HepG2 (cell line): ENCODE data around the gene PRKCZ. TPM values are rescaled to one million over a fixed set of nuclear protein-coding genes. Genes with fewer than 3 reads are reported as not detected.

Experiments
- ESRRA ChIP-seq: sonication (generic); formaldehyde crosslinking; IDR thresholded peaks from 2 replicates; pipeline ENCODE4 v1.5.1; 2020; ENCODE audit warnings: mild to moderate bottlenecking, low read depth, missing genetic modification reagents
- HMG20A ChIP-seq: IDR thresholded peaks from 2 replicates; pipeline ENCODE4 v1.6.1; 2016; ENCODE audit warnings: borderline replicate concordance
- HNRNPK ChIP-seq: fragments of 200-400 bp; formaldehyde crosslinking; IDR thresholded peaks from 2 replicates; pipeline ENCODE4 v1.6.1; 2018; ENCODE audit warnings: low read length, low read depth, moderate library complexity, mild to moderate bottlenecking; ENCODE audit not compliant: poor library complexity, severe bottlenecking
- HNRNPLL ChIP-seq: fragments of 200-400 bp; formaldehyde crosslinking; IDR thresholded peaks from 2 replicates; pipeline ENCODE4 v1.6.1; 2017; ENCODE audit warnings: mild to moderate bottlenecking, low read depth, low read length; ENCODE audit not compliant: poor library complexity, severe bottlenecking
- IKZF1 ChIP-seq: fragments of 450-650 bp; IDR thresholded peaks from 2 replicates; pipeline ENCODE4 v1.7.1; 2016
- ISX ChIP-seq: sonication (generic); formaldehyde crosslinking; conservative IDR thresholded peaks from 2 replicates; pipeline ENCODE4 v1.5.0; 2020; ENCODE audit warnings: missing genetic modification reagents
- NFE2L2 ChIP-seq: fragments of 150-350 bp; IDR thresholded peaks from 2 replicates; pipeline ENCODE4 v1.6.1; 2014; ENCODE audit warnings: low read length
- NPAS2 ChIP-seq: sonication (generic); formaldehyde crosslinking; IDR thresholded peaks from 2 replicates; pipeline ENCODE4 v1.8.0; 2022; ENCODE audit warnings: mild to moderate bottlenecking, missing genetic modification reagents, borderline replicate concordance
- PPARG ChIP-seq: conservative IDR thresholded peaks from 2 replicates; pipeline ENCODE4 v1.6.1; 2016; ENCODE audit warnings: missing biosample characterization, missing genetic modification reagents
- REPIN1 ChIP-seq: sonication (generic); formaldehyde crosslinking; IDR thresholded peaks from 2 replicates; pipeline ENCODE4 v1.8.0; 2022; ENCODE audit warnings: missing genetic modification reagents, low read depth, mild to moderate bottlenecking, borderline replicate concordance
- ZFY ChIP-seq: sonication (generic); formaldehyde crosslinking; IDR thresholded peaks from 2 replicates; pipeline ENCODE4 v1.4.0; 2020; ENCODE audit warnings: missing genetic modification reagents
- ZMYM3 ChIP-seq: sonication (generic); formaldehyde crosslinking; IDR thresholded peaks from 2 replicates; pipeline ENCODE4 v1.5.1; 2020; ENCODE audit warnings: mild to moderate bottlenecking, missing genetic modification reagents
- ZNF292 ChIP-seq: sonication (generic); formaldehyde crosslinking; IDR thresholded peaks from 2 replicates; pipeline ENCODE4 v1.8.1; 2022; ENCODE audit warnings: mild to moderate bottlenecking, low read depth, missing genetic modification reagents, borderline replicate concordance
- ZNF34 ChIP-seq: sonication (generic); formaldehyde crosslinking; IDR thresholded peaks from 2 replicates; pipeline ENCODE4 v1.4.0; 2020; ENCODE audit warnings: mild to moderate bottlenecking, missing genetic modification reagents, borderline replicate concordance
- ZNF484 ChIP-seq: sonication (generic); formaldehyde crosslinking; IDR thresholded peaks from 2 replicates; pipeline ENCODE4 v1.5.1; 2020; ENCODE audit warnings: mild to moderate bottlenecking, low read depth, missing genetic modification reagents, borderline replicate concordance
- ZNF605 ChIP-seq: sonication (generic); formaldehyde crosslinking; IDR thresholded peaks from 2 replicates; pipeline ENCODE4 v1.8.0; 2022; ENCODE audit warnings: mild to moderate bottlenecking, missing genetic modification reagents
- ZNF678 ChIP-seq: sonication (generic); formaldehyde crosslinking; IDR thresholded peaks from 2 replicates; pipeline ENCODE4 v1.4.0; 2020; ENCODE audit warnings: mild to moderate bottlenecking, missing genetic modification reagents
- ZNF780A ChIP-seq: sonication (generic); formaldehyde crosslinking; IDR thresholded peaks from 2 replicates; pipeline ENCODE4 v1.8.0; 2022; ENCODE audit warnings: mild to moderate bottlenecking, missing genetic modification reagents, moderate library complexity
- polyA plus RNA-seq, 8 experiments: library from polyadenylated mRNA; depleted of rRNA in 3 of 8; stranded (reverse) in 7 of 8; unstranded in 1 of 8; fragments of >200 nt; fragmentation: Illumina TruSeq in 4 of 8; extraction: Trizol in 4 of 8; gene quantifications; 2 replicates each; pipeline versions ENCODE4 v1.2.1 to v1.2.3, GENCODE V29; 2011 to 2016; ENCODE audit warnings: low read depth in 4 of 8, missing spikeins in 1 of 8, mixed read lengths in 1 of 8; ENCODE audit not compliant: insufficient read depth in 1 of 8
- total RNA-seq, 5 experiments: library from RNA; depleted of rRNA; stranded (reverse); fragments of >200 nt; fragmentation: Illumina TruSeq; extraction: Trizol; gene quantifications; 2 replicates each; pipeline ENCODE4 v1.2.3, GENCODE V29; 2016; ENCODE audit warnings: low read depth in 1 of 5
- TF ChIP-seq, protein P1 (sequence below): sonication (generic); formaldehyde crosslinking; IDR thresholded peaks from 2 replicates; pipeline ENCODE4 v1.4.0; 2020; ENCODE audit warnings: mild to moderate bottlenecking, missing genetic modification reagents
- TF ChIP-seq, protein P2 (sequence below): sonication (generic); formaldehyde crosslinking; IDR thresholded peaks from 2 replicates; pipeline ENCODE4 v1.4.0; 2020; ENCODE audit warnings: missing genetic modification reagents
- TF ChIP-seq, protein P3 (sequence below): sonication (generic); formaldehyde crosslinking; IDR thresholded peaks from 2 replicates; pipeline ENCODE4 v1.8.1; 2023; ENCODE audit warnings: mild to moderate bottlenecking, missing genetic modification reagents
- TF ChIP-seq, protein P4 (sequence below): IDR thresholded peaks from 2 replicates; pipeline ENCODE4 v1.6.1; 2012; ENCODE audit warnings: inconsistent platforms

Gene PRKCZ
- total and polyA plus RNA-seq, 2 of the 13 experiments (the other 11 are each of a cell fraction or from before 2014, with no cell fraction given): 34.7 to 85.2 TPM

DNA sequence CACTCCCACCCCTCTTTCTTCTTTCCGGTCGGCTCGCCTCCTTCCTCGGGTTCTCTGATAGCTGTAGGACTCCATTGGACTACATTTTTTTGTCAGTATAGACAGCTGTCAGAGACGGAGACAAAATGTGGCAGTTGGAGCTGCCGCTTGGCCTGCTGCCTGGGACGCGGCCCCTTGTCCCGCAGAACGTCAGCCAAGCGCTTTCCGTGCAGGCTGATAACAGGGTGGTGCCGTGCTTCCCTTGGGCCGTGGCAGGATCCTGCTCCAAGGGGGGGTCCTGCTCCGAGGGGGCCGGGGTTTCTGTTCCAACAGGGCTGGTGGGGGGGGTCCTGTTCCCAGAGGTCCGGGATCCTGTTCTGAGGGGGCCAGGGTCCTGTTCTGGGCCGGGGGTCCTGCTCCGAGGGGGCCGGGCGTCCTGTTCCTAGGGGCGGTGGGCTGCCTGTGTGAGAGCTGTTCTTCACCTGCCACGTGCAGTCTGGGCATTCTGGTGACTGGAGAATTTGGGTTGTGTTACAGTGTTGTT, 182.8 kb downstream of the PRKCZ start (continued):
- TF ChIP-seq, protein P1, sequence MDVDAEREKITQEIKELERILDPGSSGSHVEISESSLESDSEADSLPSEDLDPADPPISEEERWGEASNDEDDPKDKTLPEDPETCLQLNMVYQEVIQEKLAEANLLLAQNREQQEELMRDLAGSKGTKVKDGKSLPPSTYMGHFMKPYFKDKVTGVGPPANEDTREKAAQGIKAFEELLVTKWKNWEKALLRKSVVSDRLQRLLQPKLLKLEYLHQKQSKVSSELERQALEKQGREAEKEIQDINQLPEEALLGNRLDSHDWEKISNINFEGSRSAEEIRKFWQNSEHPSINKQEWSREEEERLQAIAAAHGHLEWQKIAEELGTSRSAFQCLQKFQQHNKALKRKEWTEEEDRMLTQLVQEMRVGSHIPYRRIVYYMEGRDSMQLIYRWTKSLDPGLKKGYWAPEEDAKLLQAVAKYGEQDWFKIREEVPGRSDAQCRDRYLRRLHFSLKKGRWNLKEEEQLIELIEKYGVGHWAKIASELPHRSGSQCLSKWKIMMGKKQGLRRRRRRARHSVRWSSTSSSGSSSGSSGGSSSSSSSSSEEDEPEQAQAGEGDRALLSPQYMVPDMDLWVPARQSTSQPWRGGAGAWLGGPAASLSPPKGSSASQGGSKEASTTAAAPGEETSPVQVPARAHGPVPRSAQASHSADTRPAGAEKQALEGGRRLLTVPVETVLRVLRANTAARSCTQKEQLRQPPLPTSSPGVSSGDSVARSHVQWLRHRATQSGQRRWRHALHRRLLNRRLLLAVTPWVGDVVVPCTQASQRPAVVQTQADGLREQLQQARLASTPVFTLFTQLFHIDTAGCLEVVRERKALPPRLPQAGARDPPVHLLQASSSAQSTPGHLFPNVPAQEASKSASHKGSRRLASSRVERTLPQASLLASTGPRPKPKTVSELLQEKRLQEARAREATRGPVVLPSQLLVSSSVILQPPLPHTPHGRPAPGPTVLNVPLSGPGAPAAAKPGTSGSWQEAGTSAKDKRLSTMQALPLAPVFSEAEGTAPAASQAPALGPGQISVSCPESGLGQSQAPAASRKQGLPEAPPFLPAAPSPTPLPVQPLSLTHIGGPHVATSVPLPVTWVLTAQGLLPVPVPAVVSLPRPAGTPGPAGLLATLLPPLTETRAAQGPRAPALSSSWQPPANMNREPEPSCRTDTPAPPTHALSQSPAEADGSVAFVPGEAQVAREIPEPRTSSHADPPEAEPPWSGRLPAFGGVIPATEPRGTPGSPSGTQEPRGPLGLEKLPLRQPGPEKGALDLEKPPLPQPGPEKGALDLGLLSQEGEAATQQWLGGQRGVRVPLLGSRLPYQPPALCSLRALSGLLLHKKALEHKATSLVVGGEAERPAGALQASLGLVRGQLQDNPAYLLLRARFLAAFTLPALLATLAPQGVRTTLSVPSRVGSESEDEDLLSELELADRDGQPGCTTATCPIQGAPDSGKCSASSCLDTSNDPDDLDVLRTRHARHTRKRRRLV (CRISPR knock-in tag): no peak; the same call in 1 of the 2 replicates
- TF ChIP-seq ZNF292 (CRISPR knock-in tag) (no peak), ZMYM3 (no peak), ZNF34 (CRISPR knock-in tag) (no peak), ZNF484 (CRISPR knock-in tag) (no peak), ZNF780A (CRISPR knock-in tag) (no peak), ZNF605 (no peak), PPARG (CRISPR knock-in tag) (no peak), ZFY (CRISPR knock-in tag) (no peak), HNRNPLL (peak; percentile 35), NFE2L2 (no peak), ESRRA (CRISPR knock-in tag) (no peak), ISX (CRISPR knock-in tag) (no peak), ZNF678 (no peak), HMG20A (no peak), IKZF1 (no peak), HNRNPK (no peak), NPAS2 (CRISPR knock-in tag) (no peak), REPIN1 (no peak)
- TF ChIP-seq, protein P2, sequence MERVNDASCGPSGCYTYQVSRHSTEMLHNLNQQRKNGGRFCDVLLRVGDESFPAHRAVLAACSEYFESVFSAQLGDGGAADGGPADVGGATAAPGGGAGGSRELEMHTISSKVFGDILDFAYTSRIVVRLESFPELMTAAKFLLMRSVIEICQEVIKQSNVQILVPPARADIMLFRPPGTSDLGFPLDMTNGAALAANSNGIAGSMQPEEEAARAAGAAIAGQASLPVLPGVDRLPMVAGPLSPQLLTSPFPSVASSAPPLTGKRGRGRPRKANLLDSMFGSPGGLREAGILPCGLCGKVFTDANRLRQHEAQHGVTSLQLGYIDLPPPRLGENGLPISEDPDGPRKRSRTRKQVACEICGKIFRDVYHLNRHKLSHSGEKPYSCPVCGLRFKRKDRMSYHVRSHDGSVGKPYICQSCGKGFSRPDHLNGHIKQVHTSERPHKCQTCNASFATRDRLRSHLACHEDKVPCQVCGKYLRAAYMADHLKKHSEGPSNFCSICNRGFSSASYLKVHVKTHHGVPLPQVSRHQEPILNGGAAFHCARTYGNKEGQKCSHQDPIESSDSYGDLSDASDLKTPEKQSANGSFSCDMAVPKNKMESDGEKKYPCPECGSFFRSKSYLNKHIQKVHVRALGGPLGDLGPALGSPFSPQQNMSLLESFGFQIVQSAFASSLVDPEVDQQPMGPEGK (CRISPR knock-in tag): no peak
- TF ChIP-seq, protein P3, sequence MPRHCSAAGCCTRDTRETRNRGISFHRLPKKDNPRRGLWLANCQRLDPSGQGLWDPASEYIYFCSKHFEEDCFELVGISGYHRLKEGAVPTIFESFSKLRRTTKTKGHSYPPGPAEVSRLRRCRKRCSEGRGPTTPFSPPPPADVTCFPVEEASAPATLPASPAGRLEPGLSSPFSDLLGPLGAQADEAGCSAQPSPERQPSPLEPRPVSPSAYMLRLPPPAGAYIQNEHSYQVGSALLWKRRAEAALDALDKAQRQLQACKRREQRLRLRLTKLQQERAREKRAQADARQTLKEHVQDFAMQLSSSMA (CRISPR knock-in tag): no peak
- TF ChIP-seq, protein P4, sequence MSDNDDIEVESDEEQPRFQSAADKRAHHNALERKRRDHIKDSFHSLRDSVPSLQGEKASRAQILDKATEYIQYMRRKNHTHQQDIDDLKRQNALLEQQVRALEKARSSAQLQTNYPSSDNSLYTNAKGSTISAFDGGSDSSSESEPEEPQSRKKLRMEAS: no peak
